Activated CD4-positive, alpha-beta T cell treated with anti-CD3 and anti-CD28 coated beads, Interleukin-2, amount 10 ng/mL, durations not matched to agents 7 days and 5 days (primary cell): ENCODE measurements around the gene LRRFIP2. TPM values are rescaled to one million over a fixed set of nuclear protein-coding genes. Genes with fewer than 3 reads are reported as not detected.

Experiments
- CTCF ChIA-PET: fragments of 350-600 bp; sonication (Branson Sonifier 250); formaldehyde crosslinking; loops from one replicate; lab custom pipeline; 2021; ENCODE audit warnings: antibody characterized with exemption; lab: Charles Lee
- POLR2A ChIA-PET: fragments of 350-600 bp; sonication (Branson Sonifier 250); formaldehyde crosslinking; loops from one replicate; lab custom pipeline; 2021; ENCODE audit warnings: antibody characterized with exemption; lab: Charles Lee
- DNase-seq: peaks from one replicate; pipeline ENCODE4 v3.0.0-alpha.2; 2020
- H3K27ac Mint-ChIP-seq: one replicate; pipeline ENCODE4 v1.8.0; 2021; ENCODE audit warnings: mild to moderate bottlenecking, moderate library complexity, mixed read lengths
- H3K27me3 Mint-ChIP-seq: one replicate; pipeline ENCODE4 v1.8.0; 2021; ENCODE audit warnings: mixed read lengths
- H3K36me3 Mint-ChIP-seq: one replicate; pipeline ENCODE4 v1.8.0; 2021; ENCODE audit warnings: low read depth, mixed read lengths
- H3K4me1 Mint-ChIP-seq: one replicate; pipeline ENCODE4 v1.8.0; 2021; ENCODE audit warnings: mixed read lengths
- H3K4me3 Mint-ChIP-seq: one replicate; pipeline ENCODE4 v1.8.0; 2021; ENCODE audit warnings: mild to moderate bottlenecking, moderate library complexity, mixed read lengths
- H3K9me3 Mint-ChIP-seq: one replicate; pipeline ENCODE4 v1.8.0; 2021; ENCODE audit warnings: mixed read lengths
- total RNA-seq, 2 experiments: library from RNA; stranded (reverse); gene quantifications; one replicate each; pipeline ENCODE4 v1.2.3, GENCODE V29; 2021

LRRFIP2 gene
- total RNA-seq, 2 experiments from 2014 or later: 27.1 to 30.1 TPM

DNA sequence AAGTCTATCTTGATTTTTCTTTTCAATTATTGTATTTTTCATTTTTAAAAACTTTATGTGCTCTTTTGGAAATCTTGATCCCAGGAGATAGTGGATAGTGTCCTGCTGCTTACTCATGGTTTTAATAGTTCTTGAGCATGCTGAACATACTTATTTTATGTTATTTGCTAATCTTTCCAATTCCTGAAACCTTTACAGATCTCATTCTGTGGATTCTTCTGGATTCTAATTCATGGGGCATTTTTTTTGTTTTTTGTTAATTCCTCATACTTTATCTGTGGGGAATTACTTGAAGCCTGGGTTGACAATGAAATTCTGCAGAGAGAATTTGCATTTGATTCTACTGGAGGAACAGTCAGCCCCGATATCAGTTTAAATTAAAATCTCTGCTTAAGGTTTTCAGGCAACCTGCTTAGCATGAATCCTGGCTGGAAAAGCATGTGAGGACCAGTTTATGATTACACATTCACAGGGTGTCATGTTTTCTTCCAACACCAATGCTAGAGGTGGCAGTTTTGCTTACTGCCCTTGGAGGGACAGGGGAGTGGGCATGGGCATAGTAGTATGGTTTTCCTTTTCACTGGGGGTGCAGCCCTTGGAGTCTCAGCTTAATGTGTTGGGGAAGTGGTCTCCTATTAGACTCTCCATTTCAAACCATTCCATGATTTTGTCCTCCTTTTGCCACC lies 135.1 kb downstream of the LRRFIP2 start:
- no peaks in the 10 kb centered on the region for H3K27me3 Mint-ChIP-seq
- H3K4me3 Mint-ChIP-seq: no peak overlapping the region
- ChIA-PET CTCF (no interaction called here), POLR2A (no interaction called here)
- peaks cover 63% of the 10 kb centered on the region for H3K36me3 Mint-ChIP-seq
- no peaks in the 10 kb centered on the region for H3K4me1 Mint-ChIP-seq
- no peak overlapping the region for H3K27ac Mint-ChIP-seq
- DNase-seq: no peak
- peaks cover 8% of the 10 kb centered on the region for H3K9me3 Mint-ChIP-seq

DNA sequence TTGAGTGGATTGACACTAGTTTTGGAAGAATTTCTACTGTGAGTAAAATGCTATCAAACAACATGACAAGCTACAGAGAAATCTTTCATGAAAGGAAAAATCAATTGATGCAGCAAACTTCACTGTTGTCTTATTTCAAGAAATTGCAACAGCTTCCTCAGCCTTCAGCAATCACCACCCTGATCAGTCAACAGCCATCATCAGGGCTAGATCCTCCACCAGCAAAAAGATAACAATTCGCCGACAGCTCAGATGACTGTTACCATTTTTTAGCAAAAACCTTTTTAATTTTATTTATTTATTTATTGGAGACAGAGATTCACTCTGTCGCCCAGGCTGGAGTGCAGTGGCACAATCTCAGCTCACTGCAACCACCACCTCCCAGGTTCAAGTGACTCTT lies 137.0 kb downstream of the LRRFIP2 start:
- H3K9me3 Mint-ChIP-seq: peaks cover 10% of the 10 kb centered on the region
- H3K36me3 Mint-ChIP-seq: peaks cover 75% of the 10 kb centered on the region
- no peak overlapping the region for H3K27ac Mint-ChIP-seq
- DNase-seq: no peak
- POLR2A ChIA-PET: no interaction called here
- no peaks in the 10 kb centered on the region for H3K27me3 Mint-ChIP-seq
- CTCF ChIA-PET: no interaction called here
- H3K4me3 Mint-ChIP-seq: no peak overlapping the region
- H3K4me1 Mint-ChIP-seq: no peaks in the 10 kb centered on the region

GRCh38 chr3:37032961-37033360 lies 141.4 kb downstream of the LRRFIP2 start:
- no peak overlapping the region for H3K27ac Mint-ChIP-seq
- H3K27me3 Mint-ChIP-seq: no peaks in the 10 kb centered on the region
- H3K4me3 Mint-ChIP-seq: no peak overlapping the region
- CTCF ChIA-PET: interaction anchor here (1.5 kb wide), 1 partner anchor 21 kb away, joined by 3 read pairs; no protein-coding TSS in a partner anchor
- H3K9me3 Mint-ChIP-seq: peaks cover 10% of the 10 kb centered on the region
- POLR2A ChIA-PET: no interaction called here
- peaks cover 7% of the 10 kb centered on the region for H3K4me1 Mint-ChIP-seq
- DNase-seq: no peak
- H3K36me3 Mint-ChIP-seq: peaks cover 75% of the 10 kb centered on the region

GRCh38 chr3:37031096-37031682 lies 143.2 kb downstream of the LRRFIP2 start:
- H3K4me3 Mint-ChIP-seq: no peak overlapping the region
- DNase-seq: no peak
- POLR2A ChIA-PET: no interaction called here
- CTCF ChIA-PET: interaction anchor here (1.0 kb wide), 1 partner anchor 165 kb away, joined by 4 read pairs; no protein-coding TSS in a partner anchor
- no peaks in the 10 kb centered on the region for H3K27me3 Mint-ChIP-seq
- peak overlapping the region; percentile 54 for H3K27ac Mint-ChIP-seq
- H3K4me1 Mint-ChIP-seq: peaks cover 7% of the 10 kb centered on the region
- H3K36me3 Mint-ChIP-seq: peaks cover 68% of the 10 kb centered on the region
- peaks cover 2% of the 10 kb centered on the region for H3K9me3 Mint-ChIP-seq

DNA sequence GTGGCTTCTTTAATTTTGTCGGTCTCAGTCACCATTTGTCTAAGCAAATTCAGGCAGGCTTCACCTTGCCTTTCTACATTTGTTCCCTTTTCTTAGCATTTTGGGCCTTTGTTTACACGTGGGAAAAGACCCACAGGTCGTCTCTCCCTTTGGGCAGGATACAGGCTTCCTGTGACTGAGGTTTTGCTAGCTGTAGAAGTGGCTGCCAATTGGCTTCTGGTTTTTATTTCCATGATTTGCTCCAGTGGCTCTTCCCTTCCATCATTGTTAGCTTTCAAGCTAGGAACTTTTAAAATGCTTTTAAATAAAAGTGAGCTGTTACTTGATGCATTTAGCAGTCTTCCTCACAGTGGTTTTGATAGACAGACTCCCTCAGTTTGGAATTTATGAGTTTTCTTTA lies 143.8 kb downstream of the LRRFIP2 start:
- Mint-ChIP-seq H3K4me1 (peaks cover 7% of the 10 kb centered on the region), H3K4me3 (no peak overlapping the region), H3K27ac (peak overlapping the region; percentile 54), H3K27me3 (no peaks in the 10 kb centered on the region), H3K36me3 (peaks cover 67% of the 10 kb centered on the region), H3K9me3 (peaks cover 2% of the 10 kb centered on the region)
- no peak for DNase-seq
- ChIA-PET POLR2A (no interaction called here), CTCF (interaction anchor here (1.0 kb wide), 1 partner anchor 165 kb away, joined by 4 read pairs; no protein-coding TSS in a partner anchor)

DNA sequence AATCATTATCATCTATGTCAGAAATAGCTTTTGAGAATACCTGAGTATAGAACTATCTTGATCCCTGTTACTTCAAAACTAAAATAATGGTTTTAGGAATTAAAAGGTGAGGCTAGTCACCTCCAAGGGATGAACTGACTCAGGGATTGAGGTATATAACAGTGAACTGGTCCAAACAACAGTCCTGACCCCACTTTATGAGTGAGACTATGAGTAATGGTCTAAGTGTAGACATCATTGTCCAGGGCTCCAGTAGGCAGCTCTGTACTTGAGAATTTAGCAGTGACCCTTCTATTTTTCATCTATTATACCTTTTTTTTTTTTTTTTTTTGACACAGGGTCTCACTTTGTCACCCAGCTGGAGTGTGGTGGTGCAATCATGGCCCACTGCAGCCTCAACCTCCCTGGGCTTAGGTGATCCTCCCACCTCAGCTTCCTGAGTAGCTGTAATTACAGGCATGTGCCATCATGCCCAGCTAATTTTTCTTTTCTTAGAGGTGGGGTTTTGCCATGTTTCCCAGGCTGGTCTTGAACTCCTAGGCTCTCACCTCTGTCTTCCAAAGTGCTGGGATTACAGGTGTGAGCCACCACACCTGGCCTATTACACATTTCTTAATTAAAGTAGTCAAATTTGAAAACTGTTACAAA lies 144.7 kb downstream of the LRRFIP2 start:
- Mint-ChIP-seq H3K36me3 (peaks cover 62% of the 10 kb centered on the region), H3K9me3 (peaks cover 2% of the 10 kb centered on the region), H3K4me3 (no peak overlapping the region), H3K27me3 (no peaks in the 10 kb centered on the region), H3K4me1 (peaks cover 11% of the 10 kb centered on the region), H3K27ac (no peak overlapping the region)
- DNase-seq: no peak
- ChIA-PET CTCF (interaction anchor here (0.5 kb wide), 1 partner anchor 286 kb away, joined by 4 read pairs; no protein-coding TSS in a partner anchor), POLR2A (interaction anchor here (0.9 kb wide), 1 partner anchor 8 kb away, joined by 3 read pairs; no protein-coding TSS in a partner anchor)

DNA sequence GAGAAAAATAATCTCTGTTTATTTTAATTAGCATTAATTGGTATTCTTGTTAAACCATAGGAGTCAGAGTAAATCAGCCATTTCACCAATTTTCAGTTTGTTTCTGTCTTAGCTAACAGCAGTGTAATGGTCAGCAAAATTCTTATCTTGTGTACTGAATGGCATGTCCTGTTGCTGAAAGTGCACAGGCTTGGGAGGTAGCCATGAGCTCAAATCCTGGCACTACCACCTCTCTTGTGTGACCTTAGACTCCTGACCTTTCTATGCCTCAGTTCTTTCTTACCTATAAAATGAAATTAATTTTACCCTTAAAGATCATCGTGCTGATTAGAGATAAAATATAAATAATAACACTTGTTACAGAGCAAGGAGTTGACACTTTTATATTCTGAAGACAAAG lies 145.3 kb downstream of the LRRFIP2 start:
- no peaks in the 10 kb centered on the region for H3K27me3 Mint-ChIP-seq
- H3K4me1 Mint-ChIP-seq: peaks cover 15% of the 10 kb centered on the region
- peaks cover 63% of the 10 kb centered on the region for H3K36me3 Mint-ChIP-seq
- DNase-seq: no peak
- no peak overlapping the region for H3K27ac Mint-ChIP-seq
- CTCF ChIA-PET: interaction anchor here (0.5 kb wide), 1 partner anchor 287 kb away, joined by 4 read pairs; no protein-coding TSS in a partner anchor
- H3K4me3 Mint-ChIP-seq: no peak overlapping the region
- POLR2A ChIA-PET: interaction anchor here (0.9 kb wide), 1 partner anchor 9 kb away, joined by 3 read pairs; no protein-coding TSS in a partner anchor
- peaks cover 2% of the 10 kb centered on the region for H3K9me3 Mint-ChIP-seq

DNA sequence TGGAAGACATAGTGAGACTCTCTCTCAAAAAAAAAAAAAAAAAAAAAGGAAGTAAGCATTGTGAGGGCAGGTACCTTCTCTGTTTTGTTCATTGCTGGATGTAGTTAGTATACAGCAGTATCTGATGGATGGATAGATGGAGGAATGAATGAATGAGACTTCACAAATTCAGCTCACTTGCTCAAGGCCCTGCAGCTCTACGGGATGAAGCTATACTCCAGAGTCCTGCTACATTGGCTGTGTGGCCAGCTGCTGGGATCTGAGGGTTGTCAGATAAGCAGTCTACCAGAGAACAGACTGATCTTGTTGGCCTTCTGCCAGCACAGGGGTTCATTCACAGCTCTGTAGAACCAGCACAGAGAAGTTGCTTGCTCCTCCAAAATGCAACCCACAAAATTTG lies 146.1 kb downstream of the LRRFIP2 start:
- POLR2A ChIA-PET: interaction anchor here (0.6 kb wide), 1 partner anchor 287 kb away, joined by 5 read pairs; no protein-coding TSS in a partner anchor

DNA sequence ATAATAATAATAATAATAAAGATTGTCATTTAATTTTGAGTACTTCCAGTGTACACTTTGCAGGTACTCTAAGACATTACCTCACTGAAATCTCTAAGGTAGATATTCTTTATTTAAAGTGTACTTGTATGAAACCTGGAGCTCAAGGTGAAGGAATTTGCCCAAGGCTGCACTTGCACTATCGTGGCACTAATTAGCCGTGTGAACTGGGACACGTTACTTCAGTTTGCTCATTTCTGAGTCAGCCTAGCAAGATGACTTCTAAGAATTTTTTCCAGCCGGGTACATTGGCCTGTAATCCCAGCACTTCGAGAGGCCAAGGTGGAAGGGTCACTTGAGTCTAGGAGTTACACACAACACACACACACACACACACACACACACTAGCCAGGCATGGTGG lies 147.5 kb downstream of the LRRFIP2 start:
- Mint-ChIP-seq H3K27ac (no peak overlapping the region), H3K27me3 (no peaks in the 10 kb centered on the region), H3K36me3 (peaks cover 58% of the 10 kb centered on the region), H3K9me3 (no peaks in the 10 kb centered on the region), H3K4me3 (no peak overlapping the region), H3K4me1 (peaks cover 16% of the 10 kb centered on the region)
- CTCF ChIA-PET: interaction anchor here (0.6 kb wide), 1 partner anchor 159 kb away, joined by 3 read pairs; no protein-coding TSS in a partner anchor
- no peak for DNase-seq
- POLR2A ChIA-PET: no interaction called here

More for the DNA sequence above, 146.1 kb downstream of the LRRFIP2 start:
- DNase-seq: no peak
- no peaks in the 10 kb centered on the region for H3K9me3 Mint-ChIP-seq
- no peak overlapping the region for H3K4me3 Mint-ChIP-seq
- peaks cover 16% of the 10 kb centered on the region for H3K4me1 Mint-ChIP-seq
- CTCF ChIA-PET: no interaction called here
- no peaks in the 10 kb centered on the region for H3K27me3 Mint-ChIP-seq
- peaks cover 62% of the 10 kb centered on the region for H3K36me3 Mint-ChIP-seq
- H3K27ac Mint-ChIP-seq: no peak overlapping the region

DNA sequence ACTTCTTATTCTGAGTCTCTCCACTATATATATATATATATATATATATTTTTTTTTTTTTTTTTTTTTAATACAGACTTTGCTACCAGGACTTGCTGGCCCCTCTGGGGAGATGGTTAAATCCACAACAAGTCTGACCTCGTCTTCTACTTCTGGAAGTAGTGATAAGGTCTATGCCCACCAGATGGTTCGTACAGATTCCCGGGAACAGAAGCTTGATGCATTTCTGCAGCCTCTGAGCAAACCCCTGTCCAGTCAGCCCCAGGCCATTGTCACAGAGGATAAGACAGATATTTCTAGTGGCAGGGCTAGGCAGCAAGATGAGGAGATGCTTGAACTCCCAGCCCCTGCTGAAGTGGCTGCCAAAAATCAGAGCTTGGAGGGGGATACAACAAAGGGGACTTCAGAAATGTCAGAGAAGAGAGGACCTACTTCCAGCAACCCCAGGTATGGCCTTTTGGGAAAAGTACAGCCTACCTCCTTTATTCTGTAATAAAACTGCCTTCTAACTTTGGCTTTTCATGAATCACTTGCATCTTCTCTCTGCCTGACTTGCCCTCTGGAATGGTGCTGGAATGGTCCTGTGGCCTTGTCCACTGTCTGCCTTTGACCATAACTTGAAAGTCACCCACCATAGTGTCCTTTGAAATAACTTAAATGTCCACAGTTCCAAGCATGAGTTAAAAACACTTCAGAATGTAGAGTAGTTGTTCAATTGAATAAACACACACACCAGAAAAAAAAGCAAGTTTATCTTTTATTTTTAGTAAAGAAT lies 148.6 kb downstream of the LRRFIP2 start:
- H3K4me3 Mint-ChIP-seq: no peak overlapping the region
- H3K27me3 Mint-ChIP-seq: no peaks in the 10 kb centered on the region
- no peaks in the 10 kb centered on the region for H3K9me3 Mint-ChIP-seq
- CTCF ChIA-PET: interaction anchor here (1.3 kb wide), 1 partner anchor 188 kb away, joined by 3 read pairs; no protein-coding TSS in a partner anchor
- peaks cover 58% of the 10 kb centered on the region for H3K36me3 Mint-ChIP-seq
- H3K27ac Mint-ChIP-seq: no peak overlapping the region
- peaks cover 13% of the 10 kb centered on the region for H3K4me1 Mint-ChIP-seq
- POLR2A ChIA-PET: interaction anchor here (0.6 kb wide), 1 partner anchor 227 kb away, joined by 3 read pairs; no protein-coding TSS in a partner anchor
- no peak for DNase-seq

GRCh38 chr3:37024820-37025405 lies 149.5 kb downstream of the LRRFIP2 start:
- no peak for DNase-seq
- no peaks in the 10 kb centered on the region for H3K27me3 Mint-ChIP-seq
- H3K27ac Mint-ChIP-seq: no peak overlapping the region
- ChIA-PET CTCF (interaction anchor here (1.2 to 1.3 kb wide), 2 partner anchors 189 to 262 kb away, joined by 3 read pairs; no protein-coding TSS in a partner anchor), POLR2A (interaction anchor here (0.6 kb wide), 2 partner anchors 10 to 48 kb away, joined by 3 to 5 read pairs; no protein-coding TSS in a partner anchor)
- H3K4me1 Mint-ChIP-seq: peaks cover 10% of the 10 kb centered on the region
- H3K9me3 Mint-ChIP-seq: no peaks in the 10 kb centered on the region
- H3K36me3 Mint-ChIP-seq: peaks cover 64% of the 10 kb centered on the region
- no peak overlapping the region for H3K4me3 Mint-ChIP-seq
